ENCODE measurements around the gene WNT7A.

Gene WNT7A

GRCh38 chr3:13825311-13825579 is 54.6 kb downstream of the WNT7A start:
- no peak for DNase-seq

GRCh38 chr3:13824521-13825310 is 55.2 kb downstream of the WNT7A start:
- DNase-seq, result no peak

- DNase-seq, result no peak
Observed at GRCh38 chr3:13823692-13824091, 56.2 kb downstream of the WNT7A start.

- no peak for DNase-seq
Observed at GRCh38 chr3:13822871-13823585, 56.8 kb downstream of the WNT7A start.

- DNase-seq, result no peak
Observed at GRCh38 chr3:13822042-13822441, 57.8 kb downstream of the WNT7A start.

GRCh38 chr3:13821126-13821525 is 58.7 kb downstream of the WNT7A start:
- DNase-seq, result no peak

GRCh38 chr3:13818919-13819318 is 61.0 kb downstream of the WNT7A start:
- DNase-seq, result no peak

- DNase-seq, result no peak
Observed at GRCh38 chr3:13815088-13815683, 64.7 kb downstream of the WNT7A start.

- no peak for DNase-seq
Observed at GRCh38 chr3:13812034-13812471, 67.8 kb downstream of the WNT7A start.

GRCh38 chr3:13811614-13812013 is 68.3 kb downstream of the WNT7A start:
- no peak for DNase-seq

GRCh38 chr3:13808550-13808949 is 71.3 kb downstream of the WNT7A start:
- no peak for DNase-seq

GRCh38 chr3:13801361-13802204 is 78.3 kb downstream of the WNT7A start:
- no peak for DNase-seq

GRCh38 chr3:13800064-13800463 is 79.8 kb downstream of the WNT7A start:
- DNase-seq, result no peak

- no peak for DNase-seq
Observed at GRCh38 chr3:13798401-13798800, 81.5 kb downstream of the WNT7A start.

GRCh38 chr3:13796701-13797460 is 83.0 kb downstream of the WNT7A start:
- no peak for DNase-seq

- no peak for DNase-seq
Observed at GRCh38 chr3:13795816-13796215, 84.1 kb downstream of the WNT7A start.

- DNase-seq, result no peak
Observed at GRCh38 chr3:13794322-13794721, 85.5 kb downstream of the WNT7A start.

GRCh38 chr3:13793451-13793850 is 86.4 kb downstream of the WNT7A start:
- DNase-seq, result no peak

- no peak for DNase-seq
Observed at GRCh38 chr3:13792512-13793371, 87.1 kb downstream of the WNT7A start.

GRCh38 chr3:13792051-13792490 is 87.8 kb downstream of the WNT7A start:
- no peak for DNase-seq

Measured in SIG-M5 (cell line).